GM18868 (cell line): Measurements from ENCODE around the gene DLL1.

Experiments
- ATAC-seq: cut with Tn5 transposase; IDR thresholded peaks from one replicate; pipeline ENCODE4 v1.9.1; 2021; ENCODE audit warnings: mild to moderate bottlenecking, moderate library complexity; ENCODE audit not compliant: unreplicated experiment

Gene DLL1

GRCh38 chr6:170235391-170236125 lies 55.3 kb downstream of the DLL1 start:
- ATAC-seq = no peak

GRCh38 chr6:170234419-170234818 lies 56.5 kb downstream of the DLL1 start:
- no peak for ATAC-seq

- ATAC-seq = no peak
Observed at GRCh38 chr6:170233286-170234205, 57.3 kb downstream of the DLL1 start.
